ENCODE measurements around the gene LHFPL2. TPM values are rescaled to one million over a fixed set of nuclear protein-coding genes. Genes with fewer than 3 reads are reported as not detected.
A peak's percentile ranks its signal among the peaks of the same experiment; 100 is the strongest.

The LHFPL2 gene
- total and polyA plus RNA-seq, 9 of the 15 experiments (the other 6 are each of a cell fraction or from before 2014, with no cell fraction given): 1.0 to 6.6 (median 4.6) TPM

- TF ChIP-seq, protein P1, sequence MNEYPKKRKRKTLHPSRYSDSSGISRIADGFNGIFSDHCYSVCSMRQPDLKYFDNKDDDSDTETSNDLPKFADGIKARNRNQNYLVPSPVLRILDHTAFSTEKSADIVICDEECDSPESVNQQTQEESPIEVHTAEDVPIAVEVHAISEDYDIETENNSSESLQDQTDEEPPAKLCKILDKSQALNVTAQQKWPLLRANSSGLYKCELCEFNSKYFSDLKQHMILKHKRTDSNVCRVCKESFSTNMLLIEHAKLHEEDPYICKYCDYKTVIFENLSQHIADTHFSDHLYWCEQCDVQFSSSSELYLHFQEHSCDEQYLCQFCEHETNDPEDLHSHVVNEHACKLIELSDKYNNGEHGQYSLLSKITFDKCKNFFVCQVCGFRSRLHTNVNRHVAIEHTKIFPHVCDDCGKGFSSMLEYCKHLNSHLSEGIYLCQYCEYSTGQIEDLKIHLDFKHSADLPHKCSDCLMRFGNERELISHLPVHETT (CRISPR knock-in tag; conservative IDR thresholded peaks at IDR 0.05 in 1 of 2, IDR thresholded peaks at IDR 0.05 in 1 of 2): peak in 1 of 2 experiments; percentile 51; a peak in 1 of 4 replicates
- no peak for TF ChIP-seq RHOXF2B (CRISPR knock-in tag; conservative IDR thresholded peaks at IDR 0.05)
- no peak for TF ChIP-seq BACH1 (tag; IDR thresholded peaks at IDR 0.05)
- no peak for TF ChIP-seq RUNX1 (IDR thresholded peaks at IDR 0.05; ENCODE audit: low read depth)
- TF ChIP-seq TEAD4 (IDR thresholded peaks at IDR 0.05; ENCODE audit: low read length): no peak
- TF ChIP-seq TEAD4 (CRISPR knock-in tag; IDR thresholded peaks at IDR 0.05; ENCODE audit: borderline replicate concordance): peak; percentile 88; the same call in 1 of the 2 replicates
- TF ChIP-seq, protein P2, sequence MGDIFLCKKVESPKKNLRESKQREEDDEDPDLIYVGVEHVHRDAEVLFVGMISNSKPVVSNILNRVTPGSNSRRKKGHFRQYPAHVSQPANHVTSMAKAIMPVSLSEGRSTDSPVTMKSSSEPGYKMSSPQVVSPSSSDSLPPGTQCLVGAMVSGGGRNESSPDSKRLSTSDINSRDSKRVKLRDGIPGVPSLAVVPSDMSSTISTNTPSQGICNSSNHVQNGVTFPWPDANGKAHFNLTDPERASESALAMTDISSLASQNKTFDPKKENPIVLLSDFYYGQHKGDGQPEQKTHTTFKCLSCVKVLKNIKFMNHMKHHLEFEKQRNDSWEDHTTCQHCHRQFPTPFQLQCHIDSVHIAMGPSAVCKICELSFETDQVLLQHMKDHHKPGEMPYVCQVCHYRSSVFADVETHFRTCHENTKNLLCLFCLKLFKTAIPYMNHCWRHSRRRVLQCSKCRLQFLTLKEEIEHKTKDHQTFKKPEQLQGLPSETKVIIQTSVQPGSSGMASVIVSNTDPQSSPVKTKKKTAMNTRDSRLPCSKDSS (IDR thresholded peaks at IDR 0.05; ENCODE audit: low read depth, partially characterized antibody): no peak
- no peak for TF ChIP-seq CBX3 (IDR thresholded peaks at IDR 0.05; ENCODE audit: borderline replicate concordance in 1 of 2, low read length in 2 of 2)
- TF ChIP-seq NR4A1 (CRISPR knock-in tag; IDR thresholded peaks at IDR 0.05): no peak
- 0 out of 2 replicates have a peak, but pooled peaks have one; percentile 51 for TF ChIP-seq NR4A1 (tag; IDR thresholded peaks at IDR 0.05)
- TF ChIP-seq CBFB (CRISPR knock-in tag; IDR thresholded peaks at IDR 0.05): no peak
- TF ChIP-seq, protein P3, sequence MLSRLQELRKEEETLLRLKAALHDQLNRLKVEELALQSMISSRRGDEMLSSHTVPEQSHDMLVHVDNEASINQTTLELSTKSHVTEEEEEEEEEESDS (CRISPR knock-in tag; IDR thresholded peaks at IDR 0.05): no peak
- 0 out of 2 replicates have a peak, but pooled peaks have one; percentile 16 for TF ChIP-seq MYC (IDR thresholded peaks at IDR 0.05; ENCODE audit: low read depth, low read length)
- no peak for TF ChIP-seq MYC (CRISPR knock-in tag; IDR thresholded peaks at IDR 0.05; ENCODE audit: borderline replicate concordance, low read depth)
- no peak for TF ChIP-seq ZNF586 (CRISPR knock-in tag; conservative IDR thresholded peaks at IDR 0.05)
- no peak for TF ChIP-seq ZNF778 (CRISPR knock-in tag; IDR thresholded peaks at IDR 0.05)
- TF ChIP-seq NONO (IDR thresholded peaks at IDR 0.05; ENCODE audit: low read depth in 2 of 2, low read length in 1 of 2): no peak
- no peak for TF ChIP-seq NKRF (IDR thresholded peaks at IDR 0.05; ENCODE audit: borderline replicate concordance)
- no peak for TF ChIP-seq HNRNPLL (IDR thresholded peaks at IDR 0.05; ENCODE audit: low read depth, low read length, poor library complexity, severe bottlenecking)
- no peak for TF ChIP-seq SRSF1 (IDR thresholded peaks at IDR 0.05; ENCODE audit: low read depth, low read length)
Measured at GRCh38 chr5:78648359-78649210, at the start of gene LHFPL2 (continued).

Data from K562 (cell line).